ENCODE results near the gene MARVELD1.
A peak's percentile ranks its signal among the peaks of the same experiment; 100 is the strongest.

MARVELD1 gene

GRCh38 chr10:97686962-97687784 is 26.4 kb upstream of the MARVELD1 start, which contains the start of gene AVPI1:
Gene AVPI1 (minus strand): TSS chr10:97687241. CDS start chr10:97679905, 7,336 bp downstream.
- TF ChIP-seq CTCF (IDR thresholded peaks at IDR 0.05), result no peak

- TF ChIP-seq CTCF (IDR thresholded peaks at IDR 0.05), result no peak
Measured at GRCh38 chr10:97687785-97688781, 25.4 kb upstream of the MARVELD1 start.

GRCh38 chr10:97689559-97690020 is 23.9 kb upstream of the MARVELD1 start:
- TF ChIP-seq CTCF (IDR thresholded peaks at IDR 0.05), result no peak

- TF ChIP-seq CTCF (IDR thresholded peaks at IDR 0.05), result no peak
Measured at GRCh38 chr10:97690133-97690532, 23.4 kb upstream of the MARVELD1 start.

- TF ChIP-seq CTCF (IDR thresholded peaks at IDR 0.05), result peak; percentile 89
Measured at GRCh38 chr10:97701438-97702069, 12.0 kb upstream of the MARVELD1 start.

GRCh38 chr10:97703398-97704067 is 10.0 kb upstream of the MARVELD1 start:
- no peak for TF ChIP-seq CTCF (IDR thresholded peaks at IDR 0.05)

Measured in LNCAP (cell line).